Measurements from ENCODE around the gene DDIT3.

The DDIT3 gene

DNA sequence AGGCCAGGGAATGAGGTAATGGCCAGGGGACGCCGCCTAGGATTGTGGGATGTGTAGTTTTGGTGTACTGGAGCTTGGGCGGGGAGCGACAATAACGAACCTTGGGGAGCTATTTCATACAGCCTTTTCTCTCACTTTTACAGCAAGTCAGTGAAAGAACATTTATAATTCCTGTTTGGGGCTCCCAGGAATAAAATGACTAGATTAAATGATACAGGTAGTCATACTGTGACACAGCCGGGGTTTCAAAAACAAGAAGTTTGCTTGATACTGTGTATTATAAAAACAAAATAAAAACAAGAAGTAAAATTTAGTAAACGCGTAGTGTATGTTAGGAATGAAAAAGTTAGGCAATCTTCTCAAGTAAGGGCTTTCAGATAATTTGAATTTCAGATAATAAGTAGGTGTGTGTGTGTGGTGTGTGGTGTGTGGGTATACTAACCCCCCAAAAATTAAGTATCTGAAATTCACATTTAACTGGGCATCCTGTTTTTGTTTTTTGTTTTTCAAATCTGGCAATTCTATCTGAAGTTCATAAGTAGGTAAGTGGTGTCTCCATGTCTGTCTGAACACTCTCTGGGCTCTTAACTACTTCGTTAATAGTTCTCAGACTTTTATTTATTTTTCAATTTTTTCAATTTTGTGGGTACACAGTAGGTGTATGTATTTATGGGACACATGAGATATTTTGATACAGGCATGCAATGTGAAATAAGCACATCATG is 27.1 kb upstream of the DDIT3 start:
- no peak for DNase-seq

DNA sequence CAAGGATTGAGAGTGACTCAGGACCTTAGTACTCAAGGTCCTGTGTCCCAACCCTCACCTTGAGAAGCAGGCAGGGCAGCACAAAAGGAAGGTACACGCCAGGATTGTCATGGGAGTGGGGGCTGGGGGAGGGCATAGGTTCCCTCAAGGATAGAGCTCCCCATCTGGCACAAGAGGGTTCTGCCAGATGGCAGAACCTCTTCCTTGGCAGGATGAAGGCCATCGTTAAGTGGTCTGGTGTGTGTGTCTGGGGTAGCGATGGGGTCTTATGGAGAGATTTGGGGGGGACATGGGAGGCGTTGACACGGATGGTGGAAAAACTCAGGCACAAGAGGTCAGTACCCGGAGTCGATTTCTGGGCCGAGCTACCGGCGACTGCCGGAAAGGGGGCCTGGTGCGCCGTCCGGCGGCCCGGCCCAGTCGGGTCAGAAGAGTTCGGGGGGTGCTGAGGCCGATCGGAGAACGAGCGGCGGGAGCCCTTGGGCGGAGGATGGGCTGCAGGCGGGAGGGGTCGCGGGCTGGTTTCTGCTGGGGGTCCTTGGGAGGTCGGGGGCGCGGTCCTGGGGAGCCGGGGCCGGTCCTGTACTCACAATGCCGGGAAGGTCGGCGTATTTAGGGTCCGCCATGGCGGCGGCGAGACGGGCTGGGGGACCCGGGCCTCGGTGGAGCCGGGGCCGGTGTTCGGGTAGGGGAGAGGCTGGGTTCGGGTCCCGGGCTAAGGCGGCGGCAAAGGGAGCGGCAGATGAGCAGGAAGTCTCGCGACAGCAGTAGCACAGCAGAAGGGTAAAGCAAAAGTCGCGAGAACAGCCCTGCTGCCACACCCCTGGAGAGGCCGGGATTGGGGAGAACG is 26.3 kb upstream of the DDIT3 start, which contains the start of gene DCTN2:
DCTN2 (minus strand) TSS at position 755 of the 850 bp plus-strand sequence; CDS start at position 626, 129 bp downstream.
- peak; percentile 35 to 98 (median 92) for DNase-seq

DNA sequence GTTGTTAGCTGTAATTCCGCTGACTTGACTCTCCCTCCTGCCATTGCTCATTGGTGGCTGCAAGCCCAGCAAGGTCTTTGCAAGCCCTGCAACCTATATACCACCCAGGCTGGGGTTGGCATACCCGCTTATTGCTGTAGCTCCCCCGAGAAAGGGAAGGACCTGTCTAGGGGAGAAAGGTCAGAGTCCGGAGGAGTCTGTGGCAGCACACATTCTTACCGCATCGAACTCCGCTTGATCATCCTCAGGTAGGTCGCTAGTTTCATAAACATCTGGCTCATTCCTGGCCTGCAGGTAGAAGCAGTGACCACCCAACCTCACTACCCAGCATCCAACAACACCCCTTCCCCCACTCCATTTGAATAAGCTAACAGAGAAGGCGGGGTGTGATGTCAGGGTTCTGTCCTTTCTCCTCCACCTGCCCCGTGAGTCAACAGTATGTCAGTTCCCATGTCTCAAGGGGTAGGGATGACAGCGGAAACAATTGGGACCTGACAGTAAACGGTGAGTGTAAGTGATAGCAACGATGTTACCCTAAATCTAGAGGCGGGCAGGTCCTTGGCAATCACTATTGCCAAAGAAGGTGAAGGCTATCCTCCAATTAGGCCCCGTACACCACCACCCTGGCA is 25.6 kb upstream of the DDIT3 start:
- DNase-seq: no peak

DNA sequence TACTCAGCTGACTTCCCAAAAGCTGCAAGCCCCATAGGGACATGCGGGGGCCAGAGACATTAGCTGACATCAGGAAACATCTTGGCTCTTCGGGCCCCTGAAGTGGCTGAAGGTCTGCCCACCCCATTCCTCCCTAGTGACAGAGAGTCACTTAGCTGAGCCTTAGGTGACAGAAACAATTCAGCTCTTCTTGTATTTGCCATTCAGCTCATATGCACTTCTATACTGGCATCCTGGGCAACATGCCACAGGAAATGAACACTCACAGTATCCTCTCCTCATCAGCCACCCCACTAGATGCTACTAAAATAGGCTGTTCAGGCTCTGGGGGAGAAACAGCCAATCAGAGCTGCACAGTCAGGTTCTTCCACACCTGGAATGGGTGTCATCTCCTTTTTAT is 23.3 kb upstream of the DDIT3 start:
- peak in 9 of 56 donors; percentile 6 to 51 (median 21) for DNase-seq

DNA sequence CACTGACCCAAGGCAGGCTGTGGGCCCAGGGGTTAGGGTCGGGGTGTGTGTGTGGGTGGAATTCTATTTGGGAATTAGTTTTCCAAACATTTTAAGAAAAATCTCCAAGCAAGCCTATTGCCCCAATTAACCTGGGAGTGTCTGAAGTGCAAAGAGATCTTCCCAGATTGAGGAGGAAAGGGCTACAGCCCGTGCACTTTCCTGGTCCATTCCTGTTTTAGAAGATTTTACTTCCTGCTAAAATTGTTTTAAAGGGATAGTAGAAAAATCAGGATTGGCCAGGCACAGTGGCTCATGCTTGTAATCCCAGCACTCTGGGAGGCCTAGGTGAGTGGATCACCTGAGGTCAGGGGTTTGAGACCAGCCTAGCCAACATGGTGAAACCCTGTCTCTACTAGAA is 21.4 kb upstream of the DDIT3 start:
- DNase-seq: no peak

DNA sequence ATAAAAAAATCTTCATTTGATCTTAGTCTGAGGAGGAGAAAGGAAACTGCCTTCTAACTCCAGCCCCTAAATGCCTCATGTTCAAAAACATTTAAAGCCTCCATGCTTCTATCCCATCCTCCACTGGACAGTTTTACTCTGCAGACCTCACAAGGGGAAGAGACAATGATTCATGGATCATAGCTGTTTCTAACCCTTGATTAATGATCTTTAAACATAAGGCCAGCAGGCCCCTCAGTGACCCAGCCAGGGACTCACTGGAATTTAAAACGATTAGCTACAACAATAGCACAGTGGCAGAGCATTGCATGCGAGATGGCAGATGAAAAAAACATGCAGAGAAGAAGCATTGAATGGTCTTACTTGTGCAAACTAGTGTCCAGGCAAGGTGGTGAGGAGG is 20.7 kb upstream of the DDIT3 start:
- DNase-seq: no peak

DNA sequence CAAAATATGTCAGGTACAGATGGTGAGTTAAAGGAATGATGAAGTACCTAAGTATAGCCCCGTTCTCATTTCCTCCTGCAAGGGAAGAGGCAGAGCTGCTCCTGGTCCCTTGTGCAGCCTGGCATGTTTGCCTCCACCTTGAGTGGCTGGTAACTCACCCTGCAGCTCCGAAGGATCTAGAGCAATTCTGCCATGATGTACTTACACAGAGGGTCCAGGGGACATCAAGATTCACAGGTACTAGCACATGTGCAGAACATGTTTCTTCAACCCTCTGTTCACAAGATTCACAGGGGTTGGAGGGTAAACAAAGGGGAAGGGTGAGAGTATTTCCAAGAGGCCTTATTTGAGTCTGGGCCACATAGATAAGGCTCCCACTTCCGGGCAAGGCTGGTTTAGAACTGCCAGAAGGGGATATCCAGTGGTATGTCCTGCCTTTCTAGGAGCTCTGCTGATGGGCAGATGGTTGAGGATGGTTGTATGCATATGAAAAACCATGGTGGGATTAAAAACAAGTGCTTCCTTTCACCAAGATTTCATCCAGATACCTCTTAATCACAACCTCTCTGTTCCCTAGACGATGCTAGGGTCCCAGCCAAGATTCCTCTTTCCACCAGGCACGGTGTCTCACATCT is 18.9 kb upstream of the DDIT3 start:
- no peak for DNase-seq

DNA sequence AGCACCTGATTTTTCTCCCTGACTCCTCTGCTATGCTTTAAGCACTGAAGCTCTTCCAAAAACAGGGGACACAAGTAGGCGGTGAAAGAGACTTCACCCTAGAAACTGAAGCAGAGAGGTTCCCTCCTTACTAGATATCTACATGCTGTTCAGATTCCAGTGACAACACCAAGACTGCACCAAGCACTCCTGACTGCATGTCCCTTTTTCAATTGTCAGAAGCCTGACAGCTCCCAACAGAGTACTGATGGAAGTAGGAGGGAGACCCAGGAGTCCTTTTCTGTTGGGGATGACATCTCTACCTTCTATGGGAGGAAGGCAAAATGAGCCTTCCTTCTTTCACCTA is 16.3 kb upstream of the DDIT3 start:
- no peak for DNase-seq

DNA sequence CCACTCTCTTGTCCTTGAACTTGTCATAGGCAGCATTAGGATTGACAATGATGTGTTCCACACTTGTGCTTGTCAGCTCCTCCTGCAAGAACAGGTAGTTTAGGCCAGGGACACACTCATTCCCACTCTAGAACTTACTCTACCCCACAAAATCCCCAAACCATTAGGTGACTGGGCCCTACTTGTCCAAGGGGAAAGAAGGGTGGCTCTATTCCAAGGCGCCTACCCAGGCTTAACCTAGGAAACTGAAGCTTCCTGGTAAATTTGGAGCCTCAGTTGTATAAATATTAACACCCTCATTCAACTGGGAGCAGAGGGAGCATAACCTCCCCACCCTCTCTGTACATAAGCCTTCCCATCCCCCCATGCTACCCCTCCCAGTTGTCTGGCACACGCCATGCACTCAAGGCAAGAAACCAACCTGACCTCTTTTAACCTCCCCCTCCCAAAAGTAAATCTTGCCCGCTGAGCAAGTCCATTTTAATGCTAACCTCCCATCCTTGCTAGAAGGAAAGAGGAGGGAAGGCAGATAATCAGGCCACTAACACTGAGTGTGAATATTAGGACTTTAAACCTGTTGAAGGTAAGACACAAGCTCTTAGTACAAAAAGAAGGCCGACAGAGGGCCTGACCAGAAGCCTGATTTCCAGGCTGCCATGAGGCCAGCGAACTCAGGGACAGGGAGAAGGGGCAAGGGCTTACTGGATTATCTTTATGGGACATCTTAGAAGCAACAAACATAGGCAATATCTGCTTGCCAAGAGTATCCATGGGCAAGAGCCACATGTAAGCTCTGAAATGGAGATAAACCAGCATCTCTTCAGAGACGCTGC is 15.7 kb upstream of the DDIT3 start:
- DNase-seq: no peak

DNA sequence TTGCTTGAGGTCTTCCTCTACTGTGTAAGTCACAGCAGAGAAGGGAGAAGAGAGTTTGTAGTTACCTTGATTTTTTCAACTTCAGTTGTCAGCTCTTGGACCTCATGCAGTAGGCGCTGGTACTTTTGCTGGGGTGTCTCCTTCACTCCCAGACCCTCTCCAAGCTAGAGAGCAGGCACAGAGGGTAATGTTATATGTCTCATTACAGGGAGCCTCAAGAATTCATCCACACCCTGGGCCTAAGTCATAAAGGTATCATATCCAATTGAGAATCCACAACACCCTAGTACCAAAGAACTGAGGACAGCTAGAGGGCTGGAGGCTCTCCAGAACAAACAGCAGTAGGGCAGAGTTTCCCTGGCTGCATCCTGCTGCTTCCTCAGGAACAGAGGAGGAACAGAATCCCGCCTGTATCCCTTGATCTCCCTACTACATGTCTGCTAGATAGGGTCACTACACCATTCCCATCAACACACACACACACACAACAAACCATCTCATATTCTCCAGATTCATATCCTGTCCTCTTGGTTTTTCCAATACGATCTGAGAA is 14.8 kb upstream of the DDIT3 start:
- DNase-seq: no peak

DNA sequence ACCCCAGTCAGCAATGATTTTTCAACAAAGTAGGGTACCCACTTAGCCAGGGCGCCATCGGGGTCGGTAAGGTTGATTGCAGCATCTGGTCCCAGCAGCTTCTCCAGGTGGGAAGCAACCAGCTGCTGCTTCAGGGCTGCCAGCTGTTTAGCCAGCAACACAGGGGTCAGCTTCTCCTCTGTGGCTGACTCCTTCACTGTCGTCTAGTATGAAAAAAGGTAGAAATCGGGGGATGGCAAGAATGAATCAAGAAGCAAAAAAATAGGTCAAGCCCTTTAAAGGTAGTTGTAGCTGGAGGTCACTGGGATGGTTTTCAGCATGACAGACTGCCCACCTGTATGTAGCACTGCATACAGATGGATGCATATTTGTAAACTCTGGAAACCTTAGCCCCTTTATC is 13.9 kb upstream of the DDIT3 start:
- no peak for DNase-seq

DNA sequence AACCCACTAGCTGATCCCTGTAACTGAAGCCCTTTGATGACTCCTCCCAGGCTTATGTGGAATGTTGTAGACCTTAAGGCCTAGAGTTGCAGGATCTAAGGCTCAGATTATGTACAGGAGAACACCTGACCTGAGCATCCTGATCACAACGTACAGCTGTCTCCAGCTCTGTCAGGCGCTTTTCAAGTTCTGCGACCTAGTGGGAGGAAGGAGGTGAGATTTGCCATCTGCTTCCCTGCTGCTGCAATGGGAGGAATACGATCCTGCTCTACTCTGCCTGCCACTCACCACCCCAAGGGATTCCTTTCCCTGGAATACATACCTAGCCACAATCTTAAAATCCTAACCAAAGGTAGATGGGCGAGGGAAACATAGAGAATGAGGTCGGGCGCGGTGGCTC is 12.8 kb upstream of the DDIT3 start:
- no peak for DNase-seq

DNA sequence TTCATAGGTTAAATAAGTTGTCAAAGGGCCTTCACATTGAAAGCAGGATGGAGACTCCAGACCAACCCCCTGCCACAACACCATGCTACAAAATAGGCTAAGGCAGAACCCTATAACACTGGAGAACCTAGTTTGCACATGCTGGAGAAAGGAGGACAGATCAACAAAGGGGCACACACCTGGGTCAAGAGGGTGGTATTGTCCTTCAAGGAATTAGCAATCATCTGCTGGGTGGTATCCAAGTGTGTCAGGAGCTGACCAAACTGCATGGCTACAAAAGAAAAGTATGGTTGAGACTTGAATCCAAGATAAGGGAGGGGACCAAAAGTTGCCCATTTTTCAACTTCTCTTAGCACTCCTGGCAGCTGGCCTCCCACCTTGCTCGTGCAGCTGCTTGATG is 11.5 kb upstream of the DDIT3 start:
- no peak for DNase-seq

DNA sequence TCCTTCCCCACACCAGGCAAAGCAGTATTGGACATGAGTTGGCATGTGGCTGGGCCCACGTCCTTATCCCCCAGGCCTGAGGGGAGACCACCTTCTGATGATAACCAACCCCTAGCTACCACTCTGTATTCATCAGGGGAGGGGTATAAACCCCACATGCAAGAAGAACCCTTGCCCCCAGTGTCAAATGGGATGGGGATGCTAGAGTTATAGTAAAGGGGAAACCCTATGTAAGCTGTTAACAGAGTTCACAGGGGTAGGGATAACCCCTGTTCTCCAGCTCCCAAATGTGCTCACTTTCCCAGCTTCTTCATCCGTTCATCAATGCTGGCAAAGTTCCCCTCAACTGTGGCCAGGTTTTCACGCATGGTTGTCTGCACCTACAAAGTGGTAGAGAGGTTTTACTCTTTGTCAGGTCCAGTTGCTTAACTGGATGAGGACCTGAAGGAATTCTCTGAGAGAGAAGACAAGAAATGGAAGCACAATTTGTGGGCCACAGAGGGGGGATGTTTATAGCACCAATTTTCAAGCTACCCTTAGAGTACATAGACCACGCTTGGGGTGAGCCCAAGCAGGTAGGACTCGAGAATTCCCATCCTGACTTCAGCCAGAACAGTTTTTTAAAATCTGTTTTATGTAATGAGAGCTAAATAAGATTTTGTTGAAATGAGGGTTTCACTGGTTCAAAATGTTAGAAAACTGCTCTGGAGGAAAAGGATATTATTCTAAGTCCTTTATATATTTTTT is 10.3 kb upstream of the DDIT3 start:
- DNase-seq: no peak

DNA sequence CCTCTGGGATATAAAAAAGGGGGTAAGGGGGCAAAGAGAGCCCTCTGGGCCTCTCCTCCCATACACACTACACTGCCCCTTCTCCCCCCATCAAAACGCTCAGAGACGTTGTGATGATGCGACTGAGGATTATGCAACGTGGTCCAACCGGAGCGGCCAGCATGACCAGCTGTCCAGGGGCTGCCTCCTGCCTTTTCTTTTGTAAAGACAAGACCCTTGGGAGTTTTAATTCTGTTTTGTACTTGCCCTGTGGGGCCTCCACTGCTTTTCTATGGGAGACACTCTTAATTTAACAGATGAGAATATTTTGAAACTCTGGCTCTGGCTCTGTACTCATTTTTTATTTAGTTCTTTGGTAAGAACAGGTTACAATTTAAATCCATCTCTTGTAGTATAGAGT is 9.5 kb upstream of the DDIT3 start:
- DNase-seq: no peak

DNA sequence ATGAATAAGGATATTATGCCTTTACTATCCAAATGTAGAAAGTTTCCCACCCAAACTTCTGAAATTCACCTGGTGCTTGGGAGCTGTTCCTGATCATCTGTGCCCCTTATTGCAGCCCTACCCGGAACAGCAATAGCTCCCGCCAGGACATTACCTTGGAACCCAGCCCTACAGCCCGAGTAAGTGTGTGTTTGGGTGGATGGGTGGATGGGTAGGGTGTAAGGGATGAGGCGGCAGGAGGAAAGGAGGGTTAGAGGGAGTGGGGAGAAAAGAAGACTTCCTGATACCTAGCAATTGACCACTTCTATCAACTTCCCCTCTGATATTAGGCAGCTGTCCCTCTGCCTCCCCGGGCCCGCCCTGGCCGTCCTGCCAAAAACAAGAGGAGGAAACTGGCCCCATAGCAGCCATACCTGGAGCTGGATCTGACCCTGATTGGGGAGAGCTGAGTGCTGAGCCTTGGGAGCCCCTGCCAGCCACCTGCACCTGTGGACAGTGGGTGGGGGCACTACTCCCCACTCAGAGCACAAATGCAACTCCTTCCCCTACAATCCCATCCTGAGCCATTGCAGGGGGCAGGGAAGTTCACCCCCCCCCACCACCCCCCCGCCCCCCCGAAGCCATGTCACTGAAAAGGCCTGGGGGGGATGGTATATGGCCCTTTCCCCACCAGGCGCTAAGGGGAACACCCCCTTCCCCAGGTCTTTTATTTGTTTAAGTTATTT is 8.7 kb upstream of the DDIT3 start:
- no peak for DNase-seq

DNA sequence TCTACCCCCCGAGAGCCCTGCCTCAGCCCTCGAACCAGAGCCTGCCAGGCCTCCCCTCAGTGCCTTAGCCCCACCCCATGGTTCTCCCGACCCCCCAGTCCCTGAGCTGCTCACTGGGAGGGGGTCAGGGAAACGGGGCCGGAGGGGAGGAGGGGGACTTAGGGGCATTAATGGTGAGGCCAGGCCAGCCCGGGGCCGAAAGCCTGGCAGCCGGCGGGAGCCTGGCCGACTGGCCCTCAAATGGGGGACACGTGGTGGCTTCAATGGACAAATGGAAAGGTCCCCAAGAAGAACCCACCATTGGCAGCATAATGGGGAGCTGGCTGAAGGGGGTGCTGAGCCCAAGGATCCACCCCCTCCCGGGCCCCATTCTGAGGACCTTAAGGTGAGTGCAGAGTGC is 7.9 kb upstream of the DDIT3 start:
- DNase-seq: no peak

DNA sequence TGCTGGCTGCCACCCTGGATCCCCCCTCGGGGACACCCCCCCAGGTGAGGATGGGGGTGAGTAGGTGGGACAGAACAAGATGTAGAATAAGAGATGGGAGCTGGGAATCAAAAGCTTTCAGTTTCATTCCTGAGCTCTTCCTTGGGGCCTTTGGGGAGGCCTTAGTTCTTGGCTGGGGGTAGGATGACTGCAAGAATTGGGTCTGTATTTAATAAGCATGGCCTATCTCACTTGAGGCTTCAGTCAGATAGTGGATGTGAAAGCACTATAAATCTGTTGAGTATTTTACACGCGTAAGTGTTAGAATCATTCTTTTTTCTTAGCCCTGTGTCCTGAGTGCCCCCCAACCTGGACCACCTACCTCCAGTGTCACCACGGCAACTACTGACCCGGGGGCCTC is 6.9 kb upstream of the DDIT3 start:
- no peak for DNase-seq

DNA sequence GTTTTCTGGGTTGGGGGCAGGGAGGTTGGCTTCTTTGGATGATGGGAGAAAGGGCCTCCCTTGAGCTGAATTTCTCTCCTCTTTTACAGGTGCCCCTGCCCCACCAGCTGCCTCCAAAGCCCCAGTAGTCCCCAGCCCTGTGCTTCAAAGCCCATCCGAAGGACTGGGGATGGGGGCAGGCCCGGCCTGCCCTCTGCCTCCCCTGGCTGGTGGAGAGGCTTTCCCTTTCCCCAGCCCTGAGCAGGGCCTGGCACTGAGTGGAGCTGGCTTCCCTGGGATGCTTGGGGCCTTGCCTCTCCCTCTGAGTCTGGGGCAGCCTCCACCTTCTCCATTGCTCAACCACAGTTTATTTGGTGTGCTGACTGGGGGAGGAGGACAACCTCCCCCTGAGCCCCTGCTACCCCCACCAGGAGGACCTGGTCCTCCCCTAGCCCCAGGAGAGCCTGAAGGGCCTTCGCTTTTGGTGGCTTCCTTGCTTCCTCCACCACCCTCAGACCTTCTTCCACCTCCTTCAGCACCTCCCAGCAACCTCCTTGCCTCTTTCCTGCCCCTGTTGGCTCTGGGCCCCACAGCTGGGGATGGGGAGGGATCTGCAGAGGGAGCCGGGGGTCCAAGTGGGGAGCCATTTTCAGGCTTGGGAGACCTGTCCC is 6.3 kb upstream of the DDIT3 start:
- no peak for DNase-seq
